OCI-LY7 (cell line): ENCODE data around the gene OSBPL3. TPM values are rescaled to one million over a fixed set of nuclear protein-coding genes. Genes with fewer than 3 reads are reported as not detected.

Experiments
- BruUV-seq: library from RNA; stranded (reverse); fragments of 400-500 nt; replicated peaks from 2 replicates; lab custom pipeline; 2021; lab: Mats Ljungman, UMichigan
- CTCF ChIA-PET: fragments of 300-600 bp; sonication (Branson Sonifier 250); formaldehyde crosslinking; loops from one replicate; lab custom pipeline; 2022; ENCODE audit warnings: antibody characterized with exemption; ENCODE audit not compliant: unreplicated experiment; lab: Charles Lee
- POLR2A ChIA-PET: fragments of 300-600 bp; sonication (Branson Sonifier 250); formaldehyde crosslinking; loops from one replicate; lab custom pipeline; 2022; ENCODE audit warnings: antibody characterized with exemption; lab: Charles Lee
- DNase-seq: peaks from one replicate; pipeline ENCODE4 v3.0.0-alpha.2; 2015; ENCODE audit warnings: low spot score
- H2AFZ ChIP-seq: fragments of 200-600 bp; sonication (generic), shearing (Covaris generic); 2 replicates; pipeline ENCODE4 v1.6.1; 2014; ENCODE audit warnings: mild to moderate bottlenecking, antibody characterized with exemption, low read length, moderate library complexity
- H3K27ac ChIP-seq: fragments of 200-600 bp; sonication (generic); 2 replicates; pipeline ENCODE4 v1.5.1; 2014; ENCODE audit warnings: mixed run types, low read depth, mild to moderate bottlenecking, moderate library complexity, low read length, inconsistent platforms; ENCODE audit not compliant: poor library complexity, severe bottlenecking
- H3K36me3 ChIP-seq: fragments of 200-600 bp; sonication (generic); 2 replicates; pipeline ENCODE4 v1.6.1; 2014; ENCODE audit warnings: mild to moderate bottlenecking, antibody characterized with exemption, low read length, moderate library complexity, mixed read lengths; ENCODE audit not compliant: insufficient read depth
- H3K4me1 ChIP-seq: fragments of 200-600 bp; sonication (generic); 2 replicates; pipeline ENCODE4 v1.5.1; 2014; ENCODE audit warnings: mild to moderate bottlenecking, low read length; ENCODE audit not compliant: insufficient read depth, poor library complexity, severe bottlenecking
- H3K4me2 ChIP-seq: fragments of 200-600 bp; sonication (generic); 2 replicates; pipeline ENCODE4 v1.6.1; 2014; ENCODE audit warnings: mild to moderate bottlenecking, low read length
- H3K4me3 ChIP-seq: fragments of 200-600 bp; sonication (generic); 2 replicates; pipeline ENCODE4 v1.5.1; 2014; ENCODE audit warnings: mild to moderate bottlenecking, low read depth, low read length; ENCODE audit not compliant: poor library complexity, severe bottlenecking
- H3K79me2 ChIP-seq: fragments of 200-600 bp; sonication (generic); 2 replicates; pipeline ENCODE4 v1.6.1; 2016; ENCODE audit warnings: low read depth, mild to moderate bottlenecking, low read length, moderate library complexity, mixed read lengths; ENCODE audit not compliant: insufficient read depth
- H3K9me2 ChIP-seq: fragments of 200-600 bp; sonication (generic); 2 replicates; pipeline ENCODE4 v1.6.1; 2016; ENCODE audit warnings: mild to moderate bottlenecking, low read length, mixed read lengths; ENCODE audit not compliant: insufficient read depth
- H3K9me3 ChIP-seq: fragments of 200-600 bp; sonication (generic); 2 replicates; pipeline ENCODE4 v1.6.1; 2014; ENCODE audit warnings: mild to moderate bottlenecking, mixed run types, low read length, mixed read lengths
- H4K20me1 ChIP-seq: fragments of 200-600 bp; sonication (generic); 2 replicates; pipeline ENCODE4 v1.6.1; 2014; ENCODE audit warnings: mild to moderate bottlenecking, antibody characterized with exemption, low read length, moderate library complexity, mixed read lengths; ENCODE audit not compliant: insufficient read depth
- CTCF ChIP-seq: fragments of 200-600 bp; sonication (generic); conservative IDR thresholded peaks from 2 replicates; pipeline ENCODE4 v1.5.1; 2014; ENCODE audit warnings: mild to moderate bottlenecking, antibody characterized with exemption, low read length, moderate library complexity, mixed read lengths
- EZH2phosphoT487 ChIP-seq: fragments of 200-600 bp; sonication (generic); IDR thresholded peaks from 2 replicates; pipeline ENCODE4 v1.6.1; 2018; ENCODE audit warnings: low read depth, borderline replicate concordance, mild to moderate bottlenecking, mixed run types, antibody characterized with exemption, low read length, moderate library complexity, mixed read lengths
- intact Hi-C: fragments of 100-400 bp; cut with micrococcal nuclease; formaldehyde crosslinking; loops from one replicate; pipeline ENCODE4 v1.10.0; 2022; ENCODE audit not compliant: unreplicated experiment
- total RNA-seq, 2 experiments: library from RNA; depleted of rRNA in 1 of 2; stranded (reverse); fragments of >200 nt in 1 of 2; shearing (Covaris generic) in 1 of 2; gene quantifications; 2 replicates each; pipeline ENCODE4 v1.2.3, GENCODE V29; 2014 to 2022

OSBPL3 gene
- total RNA-seq, 2 experiments from 2014 or later = 28.7 to 79.9 TPM

- Histone ChIP-seq H4K20me1 (no peaks in the 10 kb centered on the region), H2AFZ (no peak overlapping the region), H3K4me1 (peaks cover 93% of the 10 kb centered on the region), H3K9me3 (no peaks in the 10 kb centered on the region), H3K79me2 (peaks cover 9% of the 10 kb centered on the region; the same call in 1 of the 2 replicates), H3K36me3 (peaks cover 74% of the 10 kb centered on the region), H3K27ac (peak overlapping the region; percentile 95), H3K9me2 (no peaks in the 10 kb centered on the region), H3K4me3 (no peak overlapping the region), H3K4me2 (peak overlapping the region; percentile 61)
- CTCF ChIA-PET = interaction anchor here (0.6 to 1.3 kb wide), 3 partner anchors 8 to 145 kb away, joined by 3 to 4 read pairs (median 3); no protein-coding TSS in a partner anchor
- intact Hi-C loops = no loop called here
- no peak for DNase-seq
- BruUV-seq = no TSS peak
- no peak for TF ChIP-seq CTCF
- TF ChIP-seq EZH2phosphoT487 = no peak
- POLR2A ChIA-PET = interaction anchor here (0.6 to 5.9 kb wide), 13 partner anchors 8 to 260 kb away, joined by 3 to 34 read pairs (median 11); no protein-coding TSS in a partner anchor
Measured at GRCh38 chr7:24834128-24834798, 145.7 kb downstream of the OSBPL3 start.

- H4K20me1 ChIP-seq = no peaks in the 10 kb centered on the region
- peak overlapping the region; percentile 95 for H3K27ac ChIP-seq
- intact Hi-C loops = no loop called here
- no peak overlapping the region for H3K4me3 ChIP-seq
- ChIA-PET POLR2A (interaction anchor here (0.8 to 5.9 kb wide), 8 partner anchors 11 to 100 kb away, joined by 3 to 34 read pairs (median 10); no protein-coding TSS in a partner anchor), CTCF (interaction anchor here (0.6 to 0.9 kb wide), 3 partner anchors 9 to 145 kb away, joined by 3 to 4 read pairs (median 3); no protein-coding TSS in a partner anchor)
- peak overlapping the region; percentile 61 for H3K4me2 ChIP-seq
- no peaks in the 10 kb centered on the region for H3K9me2 ChIP-seq
- no peaks in the 10 kb centered on the region for H3K9me3 ChIP-seq
- H3K36me3 ChIP-seq = peaks cover 74% of the 10 kb centered on the region
- H3K79me2 ChIP-seq = peaks cover 9% of the 10 kb centered on the region; the same call in 1 of the 2 replicates
- H2AFZ ChIP-seq = no peak overlapping the region
- peaks cover 93% of the 10 kb centered on the region for H3K4me1 ChIP-seq
- TF ChIP-seq CTCF = no peak
- TF ChIP-seq EZH2phosphoT487 = no peak
- BruUV-seq = no TSS peak
- no peak for DNase-seq
Measured at GRCh38 chr7:24833549-24833948, 146.4 kb downstream of the OSBPL3 start.

- intact Hi-C loops = no loop called here
- H2AFZ ChIP-seq = no peak overlapping the region
Measured at GRCh38 chr7:24831240-24831639, 148.7 kb downstream of the OSBPL3 start.

More at GRCh38 chr7:24831240-24831639, 148.7 kb downstream of the OSBPL3 start:
- Histone ChIP-seq H3K9me2 (no peaks in the 10 kb centered on the region), H3K4me3 (no peak overlapping the region), H3K79me2 (peaks cover 9% of the 10 kb centered on the region; the same call in 1 of the 2 replicates), H4K20me1 (no peaks in the 10 kb centered on the region), H3K4me2 (no peak overlapping the region), H3K9me3 (no peaks in the 10 kb centered on the region), H3K4me1 (peaks cover 88% of the 10 kb centered on the region), H3K36me3 (peaks cover 82% of the 10 kb centered on the region), H3K27ac (peak overlapping the region; percentile 30)
- no TSS peak for BruUV-seq
- no peak for TF ChIP-seq CTCF
- no peak for TF ChIP-seq EZH2phosphoT487
- DNase-seq = no peak
- ChIA-PET CTCF (no interaction called here), POLR2A (interaction anchor here (0.9 to 1.1 kb wide), 2 partner anchors 9 to 63 kb away, joined by 3 read pairs; no protein-coding TSS in a partner anchor)
